A673 (cell line): ENCODE data around the gene CSNK2A2.

Experiments
- CTCF ChIP-seq: fragments of 300-800, 200-600 bp; sonication (generic); conservative IDR thresholded peaks from 2 replicates; pipeline ENCODE4 v1.5.1; 2017; ENCODE audit warnings: low read depth, mild to moderate bottlenecking, antibody characterized with exemption, low read length, moderate library complexity, mixed read lengths
- EZH2 ChIP-seq: fragments of 200-600 bp; sonication (generic); IDR thresholded peaks from 2 replicates; pipeline ENCODE4 v1.6.1; 2017; ENCODE audit warnings: borderline replicate concordance, low read depth, mild to moderate bottlenecking, mixed read lengths, antibody characterized with exemption, low read length; ENCODE audit not compliant: poor library complexity, severe bottlenecking

- TF ChIP-seq CTCF, result no peak
- no peak for TF ChIP-seq EZH2
Measured at GRCh38 chr16:58236831-58237230, 38.9 kb upstream of the CSNK2A2 start.
